ENCODE data around the gene MFSD8.
"Not testable (repeated sequence)": the region's sequence is repeated elsewhere in the genome, so short reads cannot be mapped to it uniquely, and the experiment has no call there.

The MFSD8 gene

GRCh38 chr4:127965062-127965802 is at the start of gene MFSD8, which contains the start of gene ABHD18:
Gene MFSD8, minus strand, starts transcription at chr4:127965173. Its CDS starts 40 bp downstream, at chr4:127965133.
Gene ABHD18, plus strand, starts transcription at chr4:127965406. Its CDS starts 17,550 bp downstream, at chr4:127982956.
- peak; percentile 98 for DNase-seq (ENCODE audit: low read depth)

GRCh38 chr4:128009428-128009827 is 44.5 kb upstream of the MFSD8 start:
- DNase-seq (ENCODE audit: low read depth): no peak

GRCh38 chr4:128006592-128006991 is 41.6 kb upstream of the MFSD8 start:
- no peak for DNase-seq (ENCODE audit: low read depth)

- no peak for DNase-seq (ENCODE audit: low read depth)
Measured at GRCh38 chr4:127997534-127998388, 32.8 kb upstream of the MFSD8 start.

GRCh38 chr4:127996521-127996920 is 31.5 kb upstream of the MFSD8 start:
- DNase-seq (ENCODE audit: low read depth): not testable (repeated sequence)

GRCh38 chr4:127995776-127996175 is 30.8 kb upstream of the MFSD8 start:
- no peak for DNase-seq (ENCODE audit: low read depth)

- DNase-seq (ENCODE audit: low read depth): no peak
Measured at GRCh38 chr4:127993151-127993550, 28.2 kb upstream of the MFSD8 start.

- DNase-seq (ENCODE audit: low read depth): no peak
Measured at GRCh38 chr4:127988638-127989037, 23.7 kb upstream of the MFSD8 start.

GRCh38 chr4:127985989-127986388 is 21.0 kb upstream of the MFSD8 start:
- DNase-seq (ENCODE audit: low read depth): no peak

GRCh38 chr4:127982445-127982844 is 17.5 kb upstream of the MFSD8 start:
- no peak for DNase-seq (ENCODE audit: low read depth)

GRCh38 chr4:127978930-127979329 is 14.0 kb upstream of the MFSD8 start:
- DNase-seq (ENCODE audit: low read depth): no peak

GRCh38 chr4:127975121-127975770 is 10.3 kb upstream of the MFSD8 start:
- DNase-seq (ENCODE audit: low read depth): no peak

GRCh38 chr4:127970925-127971324 is 6.0 kb upstream of the MFSD8 start:
- not testable (repeated sequence) for DNase-seq (ENCODE audit: low read depth)

GRCh38 chr4:127968586-127968985 is 3.6 kb upstream of the MFSD8 start:
- DNase-seq (ENCODE audit: low read depth): no peak

GRCh38 chr4:127967141-127967775 is 2.3 kb upstream of the MFSD8 start:
- DNase-seq (ENCODE audit: low read depth): no peak

- DNase-seq (ENCODE audit: low read depth): peak; percentile 58
Measured at GRCh38 chr4:127965803-127966175, 816 bp upstream of the MFSD8 start.

- DNase-seq (ENCODE audit: low read depth): peak; percentile 12
Measured at GRCh38 chr4:127964426-127965061, 429 bp downstream of the MFSD8 start.

- not testable (repeated sequence) for DNase-seq (ENCODE audit: low read depth)
Measured at GRCh38 chr4:127963633-127964398, 1.2 kb downstream of the MFSD8 start.

- DNase-seq (ENCODE audit: low read depth): no peak
Measured at GRCh38 chr4:127959794-127960193, 5.2 kb downstream of the MFSD8 start.

GRCh38 chr4:127957105-127957504 is 7.9 kb downstream of the MFSD8 start:
- DNase-seq (ENCODE audit: low read depth): no peak

GRCh38 chr4:127936974-127937373 is 28.0 kb downstream of the MFSD8 start:
- DNase-seq (ENCODE audit: low read depth): no peak

All from activated gamma-delta T cell treated with anti-CD3 and anti-CD28 coated beads, Interleukin-2, amount 50 U/mL, for 16 hours (primary cell).